PFSK-1 (cell line): ENCODE results near the gene SLC13A3.

Source experiments
- FOXP2 ChIP-seq: optimal IDR thresholded peaks from 2 replicates; pipeline ENCODE3; 2011; ENCODE audit warnings: borderline replicate concordance, control low read depth, inconsistent platforms; ENCODE audit not compliant: insufficient read depth; ENCODE audit errors: extremely low read length, extremely low read depth
- POLR2AphosphoS5 ChIP-seq: IDR thresholded peaks from 2 replicates; pipeline ENCODE4 v1.6.1; 2012; ENCODE audit warnings: low read depth, mild to moderate bottlenecking, control low read depth, low read length, moderate library complexity
- REST ChIP-seq, 2 experiments: IDR thresholded peaks; 2 replicates each; pipeline versions ENCODE4 v1.6.1 to v1.8.0; 2011 to 2012; ENCODE audit warnings: low read depth in 2 of 2, low read length in 2 of 2, control low read depth in 1 of 2, inconsistent platforms in 1 of 2, mild to moderate bottlenecking in 1 of 2, moderate library complexity in 1 of 2; ENCODE audit not compliant: insufficient read depth in 1 of 2
- SIN3A ChIP-seq: IDR thresholded peaks from 2 replicates; pipeline ENCODE4 v1.6.1; 2012; ENCODE audit warnings: mild to moderate bottlenecking, low read length, moderate library complexity, borderline replicate concordance; ENCODE audit not compliant: insufficient read depth
- TAF1 ChIP-seq: IDR thresholded peaks from 2 replicates; pipeline ENCODE4 v1.6.1; 2012; ENCODE audit warnings: low read length, control low read depth, borderline replicate concordance; ENCODE audit not compliant: insufficient read depth

Gene SLC13A3

GRCh38 chr20:46619445-46619844 is 31.8 kb downstream of the SLC13A3 start:
- TF ChIP-seq TAF1 (no peak), FOXP2 (no peak), SIN3A (no peak), REST (IDR thresholded peaks at IDR 0.05; ENCODE audit: insufficient read depth in 1 of 2, low read depth in 2 of 2, low read length in 2 of 2) (no peak), POLR2AphosphoS5 (no peak)

DNA sequence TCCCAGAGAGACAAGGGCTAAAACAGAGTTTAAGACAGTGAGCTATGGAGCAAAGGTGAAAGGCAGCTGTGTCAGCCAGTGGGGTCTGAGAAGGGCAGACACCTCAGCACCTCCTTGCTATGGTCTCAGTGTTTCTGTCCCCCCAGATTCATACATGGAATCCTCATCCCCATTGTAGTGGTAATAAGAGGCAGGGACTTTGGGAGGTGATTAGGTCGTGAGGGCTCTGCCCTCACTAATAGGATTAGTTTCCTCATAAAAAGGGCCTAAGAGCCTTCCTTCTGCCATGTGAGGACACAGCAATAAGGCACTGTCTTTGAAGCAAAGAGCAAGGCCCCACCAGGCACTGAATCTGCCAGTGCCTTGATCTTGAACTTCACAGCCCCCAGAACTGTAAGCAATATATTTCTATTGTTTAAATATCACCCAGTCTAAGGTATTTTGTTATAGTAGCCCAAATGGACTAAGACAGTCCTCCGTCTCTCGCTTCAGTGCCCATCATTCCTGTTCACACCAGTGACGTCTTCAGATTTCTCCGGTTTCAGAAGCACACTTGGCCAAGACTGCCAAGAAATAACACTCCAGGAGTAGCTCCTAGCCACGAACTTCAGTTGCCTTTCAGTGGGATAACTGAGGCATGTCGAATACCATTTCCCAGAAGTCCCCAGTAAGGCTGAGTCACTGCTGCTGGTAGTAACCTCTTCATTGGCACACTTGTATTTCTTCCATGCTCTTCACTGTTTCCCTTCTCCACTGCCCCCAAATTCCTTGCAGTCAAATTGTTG is 32.8 kb downstream of the SLC13A3 start:
- TF ChIP-seq FOXP2, result no peak
- no peak for TF ChIP-seq POLR2AphosphoS5
- TF ChIP-seq REST (IDR thresholded peaks at IDR 0.05; ENCODE audit: insufficient read depth in 1 of 2, low read depth in 2 of 2, low read length in 2 of 2), result no peak
- TF ChIP-seq SIN3A, result no peak
- TF ChIP-seq TAF1, result no peak

DNA sequence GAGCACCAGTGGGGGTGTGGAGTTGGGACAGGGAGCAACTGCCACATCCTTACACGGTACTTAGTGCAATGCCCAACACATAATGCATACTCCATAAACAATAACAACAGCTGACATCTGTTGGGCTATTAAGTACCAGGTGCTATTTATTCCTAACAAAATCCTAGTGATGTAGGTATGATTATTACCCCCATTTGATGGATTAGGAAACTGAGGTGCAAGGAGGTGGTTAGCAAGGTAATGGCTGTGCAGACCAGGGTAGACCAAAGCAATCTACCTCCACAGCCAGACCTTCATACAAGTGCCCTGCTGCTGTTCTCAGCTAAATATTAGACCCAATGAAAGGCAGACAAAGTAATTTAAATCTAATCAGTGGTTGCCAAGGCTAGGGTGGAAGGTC is 36.8 kb downstream of the SLC13A3 start:
- TF ChIP-seq REST (IDR thresholded peaks at IDR 0.05; ENCODE audit: insufficient read depth in 1 of 2, low read depth in 2 of 2, low read length in 2 of 2) (no peak), POLR2AphosphoS5 (no peak), TAF1 (no peak), SIN3A (no peak), FOXP2 (no peak)

- TF ChIP-seq TAF1, result no peak
- no peak for TF ChIP-seq SIN3A
- no peak for TF ChIP-seq REST (IDR thresholded peaks at IDR 0.05; ENCODE audit: insufficient read depth in 1 of 2, low read depth in 2 of 2, low read length in 2 of 2)
- TF ChIP-seq FOXP2, result no peak
- no peak for TF ChIP-seq POLR2AphosphoS5
Measured at GRCh38 chr20:46610145-46610544, 41.1 kb downstream of the SLC13A3 start.
